ENCODE results near the gene SPRYD4. TPM values are rescaled to one million over a fixed set of nuclear protein-coding genes. Genes with fewer than 3 reads are reported as not detected.

Gene SPRYD4
- total and polyA plus RNA-seq, 2 of the 4 experiments (the other 2 are of a cell fraction), result 1.7 to 1.8 TPM

DNA sequence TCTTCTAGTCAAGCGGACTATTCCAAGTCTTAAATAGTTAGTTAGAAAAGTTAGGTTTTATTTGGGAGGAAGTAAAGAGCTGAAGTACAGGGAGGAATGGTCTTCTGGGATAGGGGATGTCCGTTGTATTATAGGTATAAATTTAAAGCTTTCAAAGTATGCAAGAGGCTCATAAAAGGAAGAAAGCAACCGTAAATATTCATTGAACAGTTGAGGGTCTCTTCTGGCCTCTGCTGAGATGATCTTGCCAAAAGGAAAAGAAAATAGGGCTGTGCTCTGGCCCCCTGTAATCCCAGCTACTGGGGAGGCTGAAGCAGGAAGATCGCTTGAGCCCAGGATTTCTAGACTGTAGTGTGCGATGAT is 18.8 kb upstream of the SPRYD4 start:
- H3K4me2 ChIP-seq (ENCODE audit: low read depth, low read length), result peak overlapping the region; percentile 85
- no peak overlapping the region for H4K91ac ChIP-seq (ENCODE audit: insufficient read depth, low read depth, low read length)
- peak overlapping the region; percentile 88; the same call in 1 of the 2 replicates for H3K23ac ChIP-seq (ENCODE audit: low read depth, low read length)
- no peak overlapping the region for H2BK15ac ChIP-seq (ENCODE audit: low read depth, low read length)
- no TSS peak for BruUV-seq (replicated peaks)
- H3K14ac ChIP-seq (replicated peaks; ENCODE audit: low read depth, low read length), result no peak overlapping the region; the same call in 1 of the 2 replicates
- H3K27ac ChIP-seq (ENCODE audit: insufficient read depth, low read length), result peak overlapping the region; percentile 21; the same call in 1 of the 2 replicates
- H2BK20ac ChIP-seq (ENCODE audit: low read depth, low read length), result no peak overlapping the region
- peak overlapping the region; percentile 68 for H3K56ac ChIP-seq (ENCODE audit: extremely low read depth, insufficient read depth, low read length)
- peaks cover 9% of the 10 kb centered on the region for H3K27me3 ChIP-seq (ENCODE audit: control insufficient read depth, insufficient read depth, low read length)
- no peak for DNase-seq
- no peaks in the 10 kb centered on the region for H3K9me3 ChIP-seq (ENCODE audit: control insufficient read depth, insufficient read depth, low read length)
- H3K4me3 ChIP-seq (ENCODE audit: insufficient read depth, low read depth, low read length), result peak overlapping the region; percentile 54
- WGBS, 2 experiments (ENCODE audit: extremely low coverage in 2 of 2, insufficient read length in 1 of 2), result 21% methylated on average over 2 of the region's 5 CpGs; no CpG with 5 or more reads in 1 of the 2 experiments
- no peaks in the 10 kb centered on the region for H3K36me3 ChIP-seq (ENCODE audit: control insufficient read depth, insufficient read depth, low read length)
- peak overlapping the region; percentile 98 for H4K5ac ChIP-seq (ENCODE audit: low read depth, low read length)
- H3K9ac ChIP-seq (ENCODE audit: low read depth, low read length), result peak overlapping the region; percentile 51; the same call in 1 of the 2 replicates
- H2BK5ac ChIP-seq (ENCODE audit: low read depth, low read length, poor library complexity, severe bottlenecking), result peak overlapping the region; percentile 80
- H2AK9ac ChIP-seq (replicated peaks; ENCODE audit: low read depth, low read length, poor library complexity), result no peak overlapping the region
- in situ Hi-C loops (cut with MboI; ENCODE audit: low sequenced_read_pairs), result no loop called here
- no peaks in the 10 kb centered on the region for H3K4me1 ChIP-seq (ENCODE audit: control insufficient read depth, insufficient read depth, low read length)
- H3K18ac ChIP-seq (ENCODE audit: low read depth, low read length), result peak overlapping the region; percentile 43; the same call in 1 of the 2 replicates
- H2BK120ac ChIP-seq (ENCODE audit: low read depth, low read length), result no peak overlapping the region
- intact Hi-C loops (cut with micrococcal nuclease), result no loop called here
- dilution Hi-C loops (cut with HindIII; ENCODE audit: low sequenced_read_pairs, unreplicated experiment), result no loop called here
- no peaks in the 10 kb centered on the region for H4K20me1 ChIP-seq (ENCODE audit: insufficient read depth, low read length)
- H3K9me1 ChIP-seq (ENCODE audit: insufficient read depth, low read length), result no peaks in the 10 kb centered on the region
- H3K79me1 ChIP-seq (ENCODE audit: low read depth in 1 of 2, low read length in 2 of 2), result peaks cover 12 to 13% of the 10 kb centered on the region in 2 experiments
- CTCF ChIA-PET, result interaction anchor here (1.9 kb wide), 1 partner anchor 14 kb away, joined by 8 read pairs; no protein-coding TSS in a partner anchor
- H2AK5ac ChIP-seq (ENCODE audit: low read depth, low read length), result no peak overlapping the region; the same call in 1 of the 2 replicates
- H2AFZ ChIP-seq (replicated peaks; ENCODE audit: low read length, poor library complexity), result no peak overlapping the region
- POLR2A ChIA-PET (ENCODE audit: unreplicated experiment), result interaction anchor here (1.0 kb wide), 1 partner anchor 90 kb away, joined by 3 read pairs; no protein-coding TSS in a partner anchor
- H4K8ac ChIP-seq (ENCODE audit: low read depth in 2 of 2, low read length in 2 of 2), result peak overlapping the region; percentile 86 to 97
- H3K4ac ChIP-seq (ENCODE audit: low read depth, low read length), result peak overlapping the region; percentile 52; the same call in 1 of the 2 replicates
- TF ChIP-seq MAFK (IDR thresholded peaks at IDR 0.05; ENCODE audit: low read depth, low read length) (no peak), POLR2A (IDR thresholded peaks at IDR 0.05; ENCODE audit: low read depth, low read length) (no peak), RCOR1 (IDR thresholded peaks at IDR 0.05; ENCODE audit: insufficient replicate concordance, low read length) (no peak), MXI1 (IDR thresholded peaks at IDR 0.05; ENCODE audit: borderline replicate concordance, low read depth, low read length) (no peak), MAZ (IDR thresholded peaks at IDR 0.05; ENCODE audit: borderline replicate concordance, low read depth, low read length) (no peak), RFX5 (IDR thresholded peaks at IDR 0.05; ENCODE audit: low read depth, low read length) (no peak), FOS (IDR thresholded peaks at IDR 0.05; ENCODE audit: low read depth, low read length) (no peak)
- TF ChIP-seq, protein P1, sequence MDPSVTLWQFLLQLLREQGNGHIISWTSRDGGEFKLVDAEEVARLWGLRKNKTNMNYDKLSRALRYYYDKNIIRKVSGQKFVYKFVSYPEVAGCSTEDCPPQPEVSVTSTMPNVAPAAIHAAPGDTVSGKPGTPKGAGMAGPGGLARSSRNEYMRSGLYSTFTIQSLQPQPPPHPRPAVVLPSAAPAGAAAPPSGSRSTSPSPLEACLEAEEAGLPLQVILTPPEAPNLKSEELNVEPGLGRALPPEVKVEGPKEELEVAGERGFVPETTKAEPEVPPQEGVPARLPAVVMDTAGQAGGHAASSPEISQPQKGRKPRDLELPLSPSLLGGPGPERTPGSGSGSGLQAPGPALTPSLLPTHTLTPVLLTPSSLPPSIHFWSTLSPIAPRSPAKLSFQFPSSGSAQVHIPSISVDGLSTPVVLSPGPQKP (IDR thresholded peaks at IDR 0.05; ENCODE audit: borderline replicate concordance, low read depth, low read length), result no peak
- ATAC-seq (ENCODE audit: low read depth), result peak; percentile 2
